Keratinocyte (primary cell): Measurements from ENCODE around the gene SCAF4. TPM values are rescaled to one million over a fixed set of nuclear protein-coding genes. Genes with fewer than 3 reads are reported as not detected.

Experiments
- DNase-seq: peaks from one replicate; pipeline ENCODE4 v3.0.0-alpha.2; 2011; ENCODE audit warnings: low read depth, missing footprints, low spot score
- FAIRE-seq: peaks from 2 replicates; lab custom pipeline; 2011; peaks lifted over from hg19 to GRCh38; lab: Jason Lieb, UNC
- H2AFZ ChIP-seq: 2 replicates; pipeline ENCODE4 v1.6.0; 2012; ENCODE audit warnings: low read length, control low read depth, inconsistent platforms; ENCODE audit not compliant: control insufficient read depth
- H3K27ac ChIP-seq: 2 replicates; pipeline ENCODE4 v1.5.1; 2011; ENCODE audit warnings: low read length; ENCODE audit not compliant: control insufficient read depth, insufficient read depth
- H3K27me3 ChIP-seq: 3 replicates; pipeline ENCODE4 v1.6.0; 2011; ENCODE audit warnings: low read length; ENCODE audit not compliant: control insufficient read depth, insufficient read depth; ENCODE audit errors: extremely low read depth
- H3K36me3 ChIP-seq, 2 experiments: 2 replicates in 1 of 2; 3 replicates in 1 of 2; pipeline ENCODE4 v1.5.1; 2011; ENCODE audit warnings: low read length in 2 of 2, mild to moderate bottlenecking in 1 of 2; ENCODE audit not compliant: control insufficient read depth in 2 of 2, insufficient read depth in 2 of 2; ENCODE audit errors: extremely low read depth in 1 of 2
- H3K4me1 ChIP-seq: 3 replicates; pipeline ENCODE4 v1.5.1; 2011; ENCODE audit warnings: low read length; ENCODE audit not compliant: control insufficient read depth, insufficient read depth; ENCODE audit errors: extremely low read depth
- H3K4me2 ChIP-seq: 3 replicates; pipeline ENCODE4 v1.6.0; 2011; ENCODE audit warnings: low read depth, low read length; ENCODE audit not compliant: control insufficient read depth, insufficient read depth; ENCODE audit errors: extremely low read depth
- H3K4me3 ChIP-seq, 3 experiments: fragments of 200-600 bp in 1 of 3; sonication (generic) in 1 of 3; 2 replicates in 2 of 3; 3 replicates in 1 of 3; pipeline ENCODE4 v1.5.1; 2011 to 2016; ENCODE audit warnings: low read length in 3 of 3, mild to moderate bottlenecking in 3 of 3, control low read depth in 2 of 3, inconsistent platforms in 1 of 3, low read depth in 1 of 3, mixed read lengths in 1 of 3, mixed run types in 1 of 3, moderate library complexity in 1 of 3; ENCODE audit not compliant: control insufficient read depth in 2 of 3, insufficient read depth in 2 of 3; ENCODE audit errors: extremely low read depth in 1 of 3
- H3K79me2 ChIP-seq: 2 replicates; pipeline ENCODE4 v1.6.0; 2012; ENCODE audit warnings: low read length; ENCODE audit not compliant: control insufficient read depth, insufficient read depth
- H3K9ac ChIP-seq: 3 replicates; pipeline ENCODE4 v1.6.0; 2011; ENCODE audit warnings: low read length; ENCODE audit not compliant: control insufficient read depth, insufficient read depth; ENCODE audit errors: extremely low read depth
- H3K9me1 ChIP-seq: 3 replicates; pipeline ENCODE4 v1.6.0; 2011; ENCODE audit warnings: low read length; ENCODE audit not compliant: control insufficient read depth, insufficient read depth; ENCODE audit errors: extremely low read depth
- H3K9me3 ChIP-seq: 2 replicates; pipeline ENCODE4 v1.5.1; 2012; ENCODE audit warnings: low read depth, low read length; ENCODE audit not compliant: control insufficient read depth
- H4K20me1 ChIP-seq: 3 replicates; pipeline ENCODE4 v1.6.0; 2011; ENCODE audit warnings: low read length; ENCODE audit not compliant: control insufficient read depth, insufficient read depth; ENCODE audit errors: extremely low read depth
- CTCF ChIP-seq, 3 experiments: IDR thresholded peaks in 1 of 3; conservative IDR thresholded peaks in 1 of 3; optimal IDR thresholded peaks in 1 of 3; 2 replicates in 2 of 3; 3 replicates in 1 of 3; pipeline versions ENCODE3 to v1.5.1; 2011; ENCODE audit warnings: low read length in 3 of 3, mild to moderate bottlenecking in 3 of 3, moderate library complexity in 2 of 3, control low read depth in 1 of 3, inconsistent platforms in 1 of 3; ENCODE audit not compliant: insufficient read depth in 2 of 3; ENCODE audit errors: extremely low read depth in 1 of 3
- EZH2 ChIP-seq: IDR thresholded peaks from one replicate; pipeline ENCODE4 v1.6.1; 2012; ENCODE audit warnings: inconsistent platforms, mild to moderate bottlenecking, low read length, moderate library complexity
- dilution Hi-C: fragments of 300-500 bp; cut with MboI; formaldehyde crosslinking; loops from one replicate; pipeline ENCODE4 v1.7.0; 2020; ENCODE audit warnings: low sequenced_read_pairs; ENCODE audit not compliant: extremely low pct_ligation_motif_present
- polyA plus RNA-seq, 5 experiments: library from polyadenylated mRNA; depleted of rRNA in 3 of 5; stranded (reverse) in 3 of 5; stranded (forward) in 1 of 5; unstranded in 1 of 5; fragments of >200 nt; gene quantifications; 1 replicate in 1 of 5; 2 replicates in 3 of 5; 3 replicates in 1 of 5; pipeline versions ENCODE4 v1.2.1 to v1.2.3, GENCODE V29; 2011 to 2012; ENCODE audit warnings: missing spikeins in 2 of 5, low read depth in 1 of 5, low replicate concordance in 1 of 5

The SCAF4 gene
- polyA plus RNA-seq, 1 donor (not counting 4 experiments of a cell fraction or from before 2014, with no cell fraction given): 7.5 TPM

GRCh38 chr21:31624181-31624580, 107.7 kb downstream of the SCAF4 start:
- no peaks in the 10 kb centered on the region for H3K9me1 ChIP-seq
- no peaks in the 10 kb centered on the region for H3K9me3 ChIP-seq
- H3K27ac ChIP-seq: no peak overlapping the region
- H2AFZ ChIP-seq: no peak overlapping the region
- FAIRE-seq (no peak), DNase-seq (no peak)
- H3K4me3 ChIP-seq: no peak overlapping the region
- no peaks in the 10 kb centered on the region for H3K4me1 ChIP-seq
- no peaks in the 10 kb centered on the region for H3K36me3 ChIP-seq
- no peaks in the 10 kb centered on the region for H4K20me1 ChIP-seq
- TF ChIP-seq CTCF (optimal IDR thresholded peaks at IDR 0.05 in 1 of 3, IDR thresholded peaks at IDR 0.05 in 1 of 3, conservative IDR thresholded peaks at IDR 0.05 in 1 of 3; ENCODE audit: extremely low read depth in 1 of 3, insufficient read depth in 2 of 3, low read length in 3 of 3) (no peak), EZH2 (no peak)
- H3K79me2 ChIP-seq: no peaks in the 10 kb centered on the region
- no peak overlapping the region for H3K4me2 ChIP-seq
- dilution Hi-C loops: no loop called here
- no peaks in the 10 kb centered on the region for H3K27me3 ChIP-seq
- H3K9ac ChIP-seq: no peak overlapping the region

- no peak overlapping the region for H3K27ac ChIP-seq
- H3K79me2 ChIP-seq: no peaks in the 10 kb centered on the region
- H3K4me3 ChIP-seq: no peak overlapping the region
- no peaks in the 10 kb centered on the region for H3K27me3 ChIP-seq
- H3K9me3 ChIP-seq: no peaks in the 10 kb centered on the region
- no peaks in the 10 kb centered on the region for H4K20me1 ChIP-seq
- no peak overlapping the region for H3K4me2 ChIP-seq
- no peaks in the 10 kb centered on the region for H3K9me1 ChIP-seq
- FAIRE-seq: no peak
- H3K9ac ChIP-seq: no peak overlapping the region
- dilution Hi-C loops: no loop called here
- no peaks in the 10 kb centered on the region for H3K4me1 ChIP-seq
- H3K36me3 ChIP-seq: no peaks in the 10 kb centered on the region
- TF ChIP-seq EZH2: no peak
- no peak for TF ChIP-seq CTCF (optimal IDR thresholded peaks at IDR 0.05 in 1 of 3, IDR thresholded peaks at IDR 0.05 in 1 of 3, conservative IDR thresholded peaks at IDR 0.05 in 1 of 3; ENCODE audit: extremely low read depth in 1 of 3, insufficient read depth in 2 of 3, low read length in 3 of 3)
- no peak for DNase-seq
- H2AFZ ChIP-seq: no peak overlapping the region
Observed at GRCh38 chr21:31623664-31624063, 108.3 kb downstream of the SCAF4 start.
